HG03575 (cell line): Measurements from ENCODE around the gene ANKH.
"Not testable (repeated sequence)": the region's sequence is repeated elsewhere in the genome, so short reads cannot be mapped to it uniquely, and the experiment has no call there.

Experiments used
- ATAC-seq: cut with Tn5 transposase; IDR thresholded peaks from one replicate; pipeline ENCODE4 v1.9.1; 2021; ENCODE audit not compliant: unreplicated experiment, insufficient number of reproducible peaks, low FRiP score; ENCODE audit errors: extremely low read depth

Gene ANKH

GRCh38 chr5:14871214-14872069, at the start of gene ANKH:
ANKH (minus strand) TSS chr5:14871778; CDS start chr5:14871447, 331 bp downstream.
- peak; percentile 36 for ATAC-seq

GRCh38 chr5:14920121-14920520, 48.5 kb upstream of the ANKH start:
- no peak for ATAC-seq

- ATAC-seq, result not testable (repeated sequence)
Observed at GRCh38 chr5:14919106-14919505, 47.5 kb upstream of the ANKH start.

GRCh38 chr5:14917719-14918118, 46.1 kb upstream of the ANKH start:
- ATAC-seq, result no peak

- ATAC-seq, result no peak
Observed at GRCh38 chr5:14915291-14915952, 43.8 kb upstream of the ANKH start.

GRCh38 chr5:14914623-14915260, 43.2 kb upstream of the ANKH start:
- ATAC-seq, result no peak

- ATAC-seq, result no peak
Observed at GRCh38 chr5:14914193-14914592, 42.6 kb upstream of the ANKH start.

GRCh38 chr5:14913096-14913495, 41.5 kb upstream of the ANKH start:
- ATAC-seq, result no peak

GRCh38 chr5:14912206-14912605, 40.6 kb upstream of the ANKH start:
- ATAC-seq, result no peak

GRCh38 chr5:14909369-14909768, 37.8 kb upstream of the ANKH start:
- ATAC-seq, result no peak

GRCh38 chr5:14908172-14908571, 36.6 kb upstream of the ANKH start:
- ATAC-seq, result no peak

GRCh38 chr5:14906628-14907027, 35.0 kb upstream of the ANKH start:
- no peak for ATAC-seq

GRCh38 chr5:14902826-14903560, 31.4 kb upstream of the ANKH start:
- ATAC-seq, result no peak

- no peak for ATAC-seq
Observed at GRCh38 chr5:14901462-14902051, 30.0 kb upstream of the ANKH start.

- no peak for ATAC-seq
Observed at GRCh38 chr5:14900693-14901461, 29.3 kb upstream of the ANKH start.

- no peak for ATAC-seq
Observed at GRCh38 chr5:14896131-14896530, 24.6 kb upstream of the ANKH start.

- no peak for ATAC-seq
Observed at GRCh38 chr5:14895301-14895700, 23.7 kb upstream of the ANKH start.

GRCh38 chr5:14894748-14895147, 23.2 kb upstream of the ANKH start:
- ATAC-seq, result no peak
